Left ventricle myocardium inferior (tissue), 1 donor: Measurements from ENCODE around the gene KRTAP10-6. TPM values are rescaled to one million over a fixed set of nuclear protein-coding genes. Genes with fewer than 3 reads are reported as not detected.
"Not testable (repeated sequence)": the region's sequence is repeated elsewhere in the genome, so short reads cannot be mapped to it uniquely, and the experiment has no call there.

Experiments used
- DNase-seq: peaks from one replicate; pipeline ENCODE4 v3.0.0-alpha.2; 2020
- H3K27ac ChIP-seq: fragments of 200-600 bp; replicated peaks from 2 replicates; pipeline ENCODE4 v1.8.0; 2021
- H3K27me3 ChIP-seq: fragments of 200-600 bp; 2 replicates; pipeline ENCODE4 v1.8.0; 2021; ENCODE audit warnings: low read depth
- H3K36me3 ChIP-seq: fragments of 200-600 bp; 2 replicates; pipeline ENCODE4 v1.8.0; 2021
- H3K4me1 ChIP-seq: fragments of 200-600 bp; 2 replicates; pipeline ENCODE4 v1.8.0; 2021
- H3K4me3 ChIP-seq: fragments of 200-600 bp; 2 replicates; pipeline ENCODE4 v1.8.0; 2021; ENCODE audit warnings: mild to moderate bottlenecking, moderate library complexity
- H3K9me3 ChIP-seq: fragments of 200-600 bp; replicated peaks from 2 replicates; pipeline ENCODE4 v1.8.0; 2021
- intact Hi-C: fragments of 100-400 bp; cut with micrococcal nuclease; formaldehyde crosslinking; loops from one replicate; pipeline ENCODE4 v1.11.0; 2022
- total RNA-seq: library from RNA; stranded (reverse); fragmentation: NEBNext Ultra II Directional; extraction: Animal tissue kit (Norgen Biotek cat#: 25700); gene quantifications from one replicate; pipeline ENCODE4 v1.2.1, GENCODE V29; 2021
- TF ChIP-seq, protein P1 (sequence below): fragments of 200-600 bp; IDR thresholded peaks from 2 replicates; pipeline ENCODE4 v1.8.0; 2021; ENCODE audit warnings: antibody characterized with exemption, mild to moderate bottlenecking, borderline replicate concordance
- donor health status: DM: no; HTN: yes; CAD: no; lungs with severe emphysema.

Gene KRTAP10-6
- total RNA-seq, 1 donor from 2014 or later, result not detected

DNA sequence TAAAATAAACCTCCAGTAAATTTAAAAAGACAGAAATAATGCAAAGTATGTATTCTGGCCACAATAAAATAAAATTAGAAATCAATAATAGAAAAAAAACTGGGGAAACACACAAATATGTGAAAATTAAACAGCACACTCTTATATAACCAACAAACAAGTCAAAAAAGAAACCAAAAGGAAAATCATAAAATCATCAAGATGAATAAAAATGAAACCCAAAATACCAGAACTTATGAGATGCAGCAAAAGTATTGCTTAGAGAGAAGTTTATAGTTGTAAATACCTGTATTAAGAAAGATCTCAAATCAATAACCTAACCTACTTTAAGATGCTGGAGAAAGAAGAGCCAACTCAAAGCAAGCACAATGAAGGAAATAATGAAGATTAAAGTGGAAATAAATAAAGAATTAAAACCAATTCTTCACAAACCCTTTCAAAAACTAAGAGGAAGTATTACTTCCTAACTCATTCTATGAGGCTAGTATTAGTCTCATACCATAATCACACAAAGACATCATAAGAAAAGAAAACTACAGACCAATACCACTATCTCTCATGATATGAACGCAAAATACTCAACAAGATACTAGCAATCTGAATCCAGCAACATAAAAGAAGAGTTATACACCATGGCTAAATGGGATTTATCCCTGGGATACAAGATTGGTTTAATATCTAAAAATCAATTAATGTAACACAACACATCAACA is 27.3 kb downstream of the KRTAP10-6 start:
- intact Hi-C loops, result no loop called here
- Histone ChIP-seq H3K27ac (no peak overlapping the region), H3K36me3 (no peaks in the 10 kb centered on the region), H3K9me3 (peaks cover 38% of the 10 kb centered on the region), H3K27me3 (peaks cover 14% of the 10 kb centered on the region), H3K4me1 (no peaks in the 10 kb centered on the region), H3K4me3 (no peak overlapping the region)
- TF ChIP-seq, protein P1, sequence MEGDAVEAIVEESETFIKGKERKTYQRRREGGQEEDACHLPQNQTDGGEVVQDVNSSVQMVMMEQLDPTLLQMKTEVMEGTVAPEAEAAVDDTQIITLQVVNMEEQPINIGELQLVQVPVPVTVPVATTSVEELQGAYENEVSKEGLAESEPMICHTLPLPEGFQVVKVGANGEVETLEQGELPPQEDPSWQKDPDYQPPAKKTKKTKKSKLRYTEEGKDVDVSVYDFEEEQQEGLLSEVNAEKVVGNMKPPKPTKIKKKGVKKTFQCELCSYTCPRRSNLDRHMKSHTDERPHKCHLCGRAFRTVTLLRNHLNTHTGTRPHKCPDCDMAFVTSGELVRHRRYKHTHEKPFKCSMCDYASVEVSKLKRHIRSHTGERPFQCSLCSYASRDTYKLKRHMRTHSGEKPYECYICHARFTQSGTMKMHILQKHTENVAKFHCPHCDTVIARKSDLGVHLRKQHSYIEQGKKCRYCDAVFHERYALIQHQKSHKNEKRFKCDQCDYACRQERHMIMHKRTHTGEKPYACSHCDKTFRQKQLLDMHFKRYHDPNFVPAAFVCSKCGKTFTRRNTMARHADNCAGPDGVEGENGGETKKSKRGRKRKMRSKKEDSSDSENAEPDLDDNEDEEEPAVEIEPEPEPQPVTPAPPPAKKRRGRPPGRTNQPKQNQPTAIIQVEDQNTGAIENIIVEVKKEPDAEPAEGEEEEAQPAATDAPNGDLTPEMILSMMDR, result no peak
- no peak for DNase-seq

DNA sequence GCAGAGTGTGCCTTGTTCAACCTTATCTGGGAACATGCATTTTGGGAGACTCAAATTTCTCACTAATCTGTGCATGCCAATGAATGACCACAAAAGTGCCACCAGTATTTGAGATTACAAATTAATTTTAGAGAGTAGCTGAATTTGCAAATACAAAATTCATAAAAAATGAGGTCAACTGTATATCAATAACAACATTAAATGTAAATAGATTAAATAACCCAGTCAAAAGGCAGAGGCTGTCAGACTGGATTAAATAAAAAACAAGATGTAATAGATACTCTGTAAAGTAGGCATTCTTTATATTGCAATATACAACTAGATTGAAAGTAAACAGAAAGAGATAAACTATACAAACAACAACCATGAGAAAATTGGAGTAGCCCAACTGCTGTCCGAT is 28.2 kb downstream of the KRTAP10-6 start:
- Histone ChIP-seq H3K36me3 (no peaks in the 10 kb centered on the region), H3K4me3 (no peak overlapping the region), H3K27ac (no peak overlapping the region), H3K4me1 (no peaks in the 10 kb centered on the region), H3K9me3 (peaks cover 47% of the 10 kb centered on the region), H3K27me3 (peaks cover 11% of the 10 kb centered on the region)
- intact Hi-C loops, result no loop called here
- TF ChIP-seq, protein P1, result no peak
- no peak for DNase-seq

DNA sequence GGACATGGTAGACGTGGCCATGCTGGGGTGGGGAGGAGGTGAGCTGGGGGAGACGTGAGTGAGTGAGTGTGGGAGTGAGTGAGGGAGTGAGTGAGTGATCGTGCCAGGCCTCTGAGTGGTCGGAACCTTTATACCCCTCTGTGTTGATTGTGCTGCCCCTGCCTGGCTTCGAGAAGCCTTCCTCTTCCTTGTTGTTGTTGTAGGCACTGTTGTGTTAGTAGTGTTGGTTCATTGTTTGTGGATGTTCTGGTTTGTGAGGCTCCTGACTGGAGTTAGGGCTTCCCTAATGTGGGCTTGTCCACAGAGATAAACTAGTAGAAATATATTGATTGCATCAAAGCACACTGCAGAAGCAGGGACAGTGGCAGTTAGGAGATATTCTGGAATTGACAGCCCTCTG is 33.6 kb downstream of the KRTAP10-6 start, which contains the start of gene KRTAP10-3:
TSS of gene KRTAP10-3 (minus strand) at position 101 of the 400 bp plus-strand sequence. CDS start at position 21, 80 bp downstream.
- TF ChIP-seq, protein P1, result no peak
- intact Hi-C loops, result no loop called here
- no peaks in the 10 kb centered on the region for H3K4me1 ChIP-seq
- no peak within 1 kb of the TSS for H3K27ac ChIP-seq
- H3K9me3 ChIP-seq, result peaks cover 37% of the 10 kb centered on the region
- peaks cover 45% of the 10 kb centered on the region for H3K27me3 ChIP-seq
- no peaks in the 10 kb centered on the region for H3K36me3 ChIP-seq
- DNase-seq, result no peak
- no peak within 1 kb of the TSS for H3K4me3 ChIP-seq

DNA sequence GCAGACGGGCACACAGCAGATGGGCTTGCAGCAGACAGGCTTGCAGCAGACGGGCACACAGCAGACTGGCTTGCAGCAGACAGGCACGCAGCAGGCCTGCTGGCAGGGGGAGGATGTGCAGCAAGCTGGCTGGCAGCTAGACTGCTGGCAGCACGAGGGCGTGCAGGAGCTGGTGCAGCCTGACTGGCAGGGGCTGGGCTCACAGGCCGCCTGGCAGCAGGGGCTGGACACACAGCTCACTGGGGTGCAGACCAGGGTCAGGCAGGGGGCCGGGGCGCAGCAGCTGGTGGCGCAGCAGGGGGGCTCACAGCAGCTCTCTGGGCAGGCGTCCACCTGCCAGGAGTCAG is 34.0 kb downstream of the KRTAP10-6 start:
- H3K36me3 ChIP-seq, DNase-seq, H3K27ac ChIP-seq, H3K4me3 ChIP-seq, H3K4me1 ChIP-seq, intact Hi-C loops: not testable (repeated sequence)
- Histone ChIP-seq H3K9me3 (peaks cover 34% of the 10 kb centered on the region), H3K27me3 (peaks cover 45% of the 10 kb centered on the region)

DNA sequence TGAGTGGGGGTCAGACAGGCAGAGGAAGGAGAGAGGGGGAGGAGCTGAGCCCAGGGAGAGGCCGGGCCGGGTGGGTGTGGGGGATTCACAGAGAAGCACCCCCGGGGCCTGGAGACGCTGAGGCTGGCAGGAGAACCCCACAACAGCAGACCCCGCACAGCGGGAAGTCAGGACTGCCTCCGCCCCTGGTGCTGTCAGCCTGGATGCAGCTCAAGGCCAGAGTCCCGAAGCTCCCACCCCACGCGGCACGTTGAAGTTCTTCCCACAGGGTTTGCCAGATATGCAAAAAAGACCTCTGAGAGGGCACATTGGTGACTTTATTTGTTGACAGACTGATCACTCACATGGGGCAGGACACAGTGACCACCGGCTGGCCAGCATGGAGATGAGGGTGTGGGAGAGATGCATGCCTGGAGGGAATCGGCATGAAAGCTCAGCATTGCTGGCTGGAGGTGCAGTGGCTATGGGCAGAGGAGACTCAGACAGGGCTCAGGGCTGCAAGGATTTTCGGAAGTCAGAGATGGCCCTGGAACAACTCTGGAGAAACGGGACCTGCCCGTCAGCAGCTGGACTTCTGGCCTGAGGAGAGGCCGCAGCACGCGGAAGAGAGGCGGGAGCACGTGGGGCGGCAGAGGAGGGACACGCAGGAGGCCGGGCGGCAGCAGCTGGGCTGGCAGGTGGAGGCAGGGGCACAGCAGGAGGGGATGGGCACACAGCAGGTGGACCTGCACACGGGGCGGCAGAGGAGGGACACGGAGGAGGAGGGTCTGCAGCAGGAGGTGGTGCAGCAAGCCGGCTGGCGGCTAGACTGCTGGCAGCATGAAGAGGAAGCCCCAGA is 34.6 kb downstream of the KRTAP10-6 start:
- H3K4me1 ChIP-seq, result no peaks in the 10 kb centered on the region
- H3K4me3 ChIP-seq, result no peak overlapping the region
- H3K27ac ChIP-seq, result no peak overlapping the region
- TF ChIP-seq, protein P1, result no peak
- peaks cover 30% of the 10 kb centered on the region for H3K9me3 ChIP-seq
- peaks cover 49% of the 10 kb centered on the region for H3K27me3 ChIP-seq
- intact Hi-C loops, result no loop called here
- DNase-seq, result no peak
- no peaks in the 10 kb centered on the region for H3K36me3 ChIP-seq

DNA sequence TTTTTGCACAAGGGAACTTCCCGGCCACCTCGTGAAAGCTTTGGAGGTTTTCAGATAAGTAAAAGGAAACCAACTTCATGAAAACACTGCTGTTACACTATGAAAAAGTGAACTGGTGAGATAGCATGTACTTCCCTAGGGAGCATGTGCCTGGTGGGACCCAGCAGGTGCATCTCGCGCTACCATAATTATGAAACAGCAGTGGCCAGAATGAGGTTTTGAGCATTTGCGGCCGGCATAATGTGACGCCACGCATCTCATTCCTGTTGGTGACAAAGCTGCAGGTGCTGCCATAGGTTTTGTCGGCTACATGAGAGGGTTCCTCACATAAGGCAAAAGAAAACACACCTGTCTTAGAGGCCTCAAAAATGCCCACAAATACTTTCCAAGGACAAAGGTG is 35.4 kb downstream of the KRTAP10-6 start:
- TF ChIP-seq, protein P1, result no peak
- peaks cover 57% of the 10 kb centered on the region for H3K27me3 ChIP-seq
- no peak for DNase-seq
- H3K36me3 ChIP-seq, result no peaks in the 10 kb centered on the region
- H3K4me3 ChIP-seq, result no peak overlapping the region
- intact Hi-C loops, result no loop called here
- no peak overlapping the region for H3K27ac ChIP-seq
- H3K4me1 ChIP-seq, result no peaks in the 10 kb centered on the region
- H3K9me3 ChIP-seq, result peaks cover 22% of the 10 kb centered on the region
